GM18502 (cell line): ENCODE data around the gene PPP1R14C.
"Not testable (repeated sequence)": the region's sequence is repeated elsewhere in the genome, so short reads cannot be mapped to it uniquely, and the experiment has no call there.

Experiments
- ATAC-seq: cut with Tn5 transposase; IDR thresholded peaks from one replicate; pipeline ENCODE4 v1.9.1; 2021; ENCODE audit warnings: mild to moderate bottlenecking; ENCODE audit not compliant: unreplicated experiment, poor library complexity

The PPP1R14C gene

GRCh38 chr6:150238336-150238741 lies 95.5 kb downstream of the PPP1R14C start:
- no peak for ATAC-seq

DNA sequence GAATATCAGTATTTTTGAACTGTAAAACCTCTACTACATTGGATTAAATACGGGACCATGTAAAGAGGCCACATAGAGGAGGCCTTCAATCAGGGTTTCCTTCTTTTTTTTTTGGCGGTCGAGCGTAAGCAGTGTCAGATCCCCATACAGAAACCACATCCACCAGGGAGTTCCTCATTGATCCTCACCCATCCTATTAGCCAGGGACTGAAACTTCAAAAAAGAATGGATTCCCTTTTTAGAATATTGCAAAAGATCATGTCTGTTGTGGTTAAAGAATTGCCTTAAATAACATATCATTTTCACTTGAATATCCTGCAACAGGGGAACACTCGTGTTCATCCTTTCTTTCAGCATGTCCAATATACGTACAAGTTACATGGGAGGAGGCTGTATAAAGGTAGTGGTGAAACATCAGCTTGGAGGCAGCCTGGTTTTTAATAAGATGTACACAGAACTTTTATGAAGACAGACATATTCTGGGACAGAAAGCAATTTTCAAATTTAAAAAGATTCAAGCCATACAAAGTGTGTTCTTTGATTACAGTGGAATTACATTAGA lies 96.1 kb downstream of the PPP1R14C start:
- ATAC-seq: no peak

DNA sequence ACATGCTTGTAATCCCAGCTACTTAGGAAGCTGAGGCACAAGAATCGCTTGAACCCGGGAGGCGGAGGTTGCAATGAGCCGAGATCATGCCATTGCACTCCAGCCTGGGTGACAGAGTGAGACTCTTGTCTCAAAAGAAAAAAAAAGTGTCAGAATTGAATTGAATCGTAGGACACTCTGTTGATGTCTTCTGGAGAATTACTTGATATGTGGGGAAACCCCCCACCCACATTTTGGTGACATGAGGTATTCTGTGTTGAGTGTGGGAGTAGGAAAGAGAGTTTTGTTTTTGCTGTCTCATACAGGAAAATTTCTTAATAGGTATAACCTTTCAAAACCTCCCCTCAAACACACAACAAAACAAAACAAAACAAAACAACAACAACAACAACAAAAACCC lies 98.9 kb downstream of the PPP1R14C start:
- ATAC-seq: not testable (repeated sequence)

DNA sequence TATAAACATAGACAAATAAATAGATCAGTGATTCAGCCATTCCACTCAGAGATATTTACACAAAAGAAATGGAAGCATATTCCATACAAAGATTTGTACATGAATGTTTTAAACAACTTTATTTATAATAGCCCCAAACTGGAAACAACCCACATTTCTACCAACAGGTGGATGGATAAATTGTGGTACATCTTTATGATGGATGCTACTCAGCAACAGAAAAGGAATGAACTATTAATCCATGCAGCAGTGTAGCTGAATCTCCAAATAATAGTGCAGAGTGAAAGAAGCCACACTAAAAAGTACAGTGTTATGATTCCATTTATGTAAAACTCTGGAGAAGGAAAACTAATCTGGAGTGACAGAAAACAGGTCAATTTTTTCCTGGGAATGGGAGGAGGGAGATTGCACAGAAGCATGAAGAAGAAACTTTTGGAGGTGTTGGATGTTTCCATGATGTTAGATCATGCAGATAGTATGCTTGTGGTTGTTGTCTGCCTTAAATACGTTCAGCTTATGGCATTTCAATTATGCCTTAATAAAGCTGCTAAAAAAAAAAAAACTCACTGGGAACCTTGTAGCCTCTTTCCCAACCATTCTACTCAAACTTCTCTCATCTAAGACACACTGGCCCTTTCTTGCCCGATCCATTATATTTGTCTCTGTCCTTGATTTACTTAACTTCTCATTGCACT lies 100.9 kb downstream of the PPP1R14C start:
- ATAC-seq: no peak

DNA sequence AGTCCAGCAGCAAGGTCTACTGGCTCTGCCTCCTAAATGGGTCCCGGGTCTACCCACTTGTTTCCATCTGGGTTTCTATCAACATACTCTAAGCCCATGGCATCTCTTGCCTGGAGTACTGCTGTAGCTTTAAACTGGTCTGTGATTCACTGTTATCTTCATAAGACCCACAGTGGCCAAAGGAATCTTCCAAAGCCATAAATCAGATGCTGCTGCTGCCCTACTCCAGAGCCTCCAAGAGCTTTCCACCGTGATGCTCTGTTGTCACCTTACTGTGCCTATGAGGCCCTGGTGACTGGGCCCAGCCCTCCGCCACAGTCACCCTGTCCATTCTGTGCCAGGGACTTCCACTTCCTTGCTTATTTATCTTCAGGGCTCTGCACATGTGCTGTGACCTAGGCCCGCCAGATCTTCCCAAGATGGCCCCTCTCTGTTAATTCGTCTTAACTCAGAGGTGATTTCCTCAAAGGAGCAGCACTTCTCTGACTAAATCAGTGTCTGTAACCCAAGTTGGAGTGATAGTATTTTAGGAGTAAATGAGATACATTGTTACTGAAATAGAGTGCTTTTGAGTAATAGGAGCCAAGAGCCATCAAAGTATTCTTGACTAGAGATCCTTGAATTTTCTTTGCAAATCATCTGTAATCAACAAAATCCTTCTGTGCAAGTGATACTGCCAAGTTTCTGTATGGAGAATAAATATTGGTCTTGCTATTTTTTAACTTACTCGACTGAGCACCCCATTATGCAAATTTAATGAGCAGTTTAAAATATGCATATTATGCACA lies 102.5 kb downstream of the PPP1R14C start:
- ATAC-seq: no peak

- ATAC-seq: no peak
Measured at GRCh38 chr6:150247803-150248202, 105.0 kb downstream of the PPP1R14C start.

DNA sequence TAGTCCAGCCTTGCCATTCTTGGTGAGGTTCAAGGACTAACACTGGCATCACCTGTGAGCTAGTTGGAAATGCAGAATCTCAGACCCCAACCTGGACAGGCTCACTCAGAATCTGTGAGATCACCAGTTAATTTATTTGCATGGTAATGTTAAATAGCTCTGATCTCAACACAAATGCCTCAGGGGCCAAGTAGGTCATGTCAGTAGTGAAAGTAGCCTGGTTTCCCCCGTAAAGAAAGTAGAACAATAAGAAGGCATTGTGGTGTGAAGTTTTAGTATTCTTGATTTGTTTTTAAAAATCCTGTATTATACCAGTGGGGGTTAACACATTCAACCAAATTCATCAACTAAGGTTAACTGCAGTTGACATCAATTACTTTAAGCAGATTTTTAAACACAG lies 105.5 kb downstream of the PPP1R14C start:
- ATAC-seq: no peak

GRCh38 chr6:150249261-150249660 lies 106.4 kb downstream of the PPP1R14C start:
- ATAC-seq: no peak

GRCh38 chr6:150250826-150251225 lies 108.0 kb downstream of the PPP1R14C start:
- ATAC-seq: no peak

- no peak for ATAC-seq
Measured at GRCh38 chr6:150251566-150252186, 108.8 kb downstream of the PPP1R14C start.

DNA sequence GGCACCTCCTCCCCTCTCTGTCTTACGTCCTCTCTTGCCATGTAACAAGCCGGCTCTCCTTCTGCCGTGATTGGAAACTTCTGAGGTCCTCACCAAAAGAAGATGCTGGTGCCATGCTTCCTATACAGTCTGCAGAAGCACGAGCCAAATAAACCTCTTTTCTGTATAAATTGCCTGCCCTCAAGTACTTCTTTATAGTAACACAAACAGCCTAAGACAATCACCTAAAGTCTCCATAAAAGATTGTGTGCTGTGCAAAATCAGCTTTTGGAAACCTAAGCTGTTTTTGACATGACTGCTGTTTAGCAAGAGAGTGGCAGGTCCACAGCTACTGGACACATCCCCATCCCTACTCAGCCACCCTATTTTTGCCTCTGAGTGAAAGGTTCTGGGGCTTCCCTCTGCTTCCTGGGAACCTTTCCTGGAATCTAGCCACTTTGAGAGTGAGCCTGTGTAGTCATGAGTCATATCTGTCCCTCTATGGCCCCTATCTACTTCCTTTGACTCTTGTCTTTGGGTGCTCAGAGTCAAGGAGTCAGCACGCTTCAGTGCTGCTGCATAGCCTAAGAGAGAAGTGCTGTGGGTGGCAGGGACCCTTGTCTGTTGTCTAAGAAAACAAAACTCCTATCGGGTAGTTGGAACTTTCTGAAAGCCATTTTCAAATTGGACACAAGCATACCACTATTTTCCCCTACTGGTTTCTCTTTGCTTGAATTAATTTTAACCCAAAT lies 110.0 kb downstream of the PPP1R14C start:
- ATAC-seq: no peak

DNA sequence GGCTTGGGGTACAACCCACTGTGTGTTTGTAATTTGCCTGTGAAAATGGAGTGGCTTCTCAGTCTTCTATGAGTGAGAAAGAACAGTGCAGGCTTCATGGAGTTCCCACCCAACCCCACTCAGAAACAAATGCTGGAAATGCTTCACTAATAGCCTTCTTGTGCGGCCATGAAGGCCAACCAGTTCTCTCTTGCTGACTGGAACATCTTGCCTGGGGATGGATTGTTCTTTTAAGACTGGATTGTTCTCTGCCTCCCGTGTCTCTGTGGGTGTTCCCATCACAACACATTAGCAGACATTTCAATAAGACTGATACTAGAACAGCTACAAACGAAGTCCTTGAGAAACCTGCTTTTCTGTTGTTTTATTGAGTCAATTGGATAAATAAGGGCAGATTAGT lies 110.6 kb downstream of the PPP1R14C start:
- no peak for ATAC-seq

DNA sequence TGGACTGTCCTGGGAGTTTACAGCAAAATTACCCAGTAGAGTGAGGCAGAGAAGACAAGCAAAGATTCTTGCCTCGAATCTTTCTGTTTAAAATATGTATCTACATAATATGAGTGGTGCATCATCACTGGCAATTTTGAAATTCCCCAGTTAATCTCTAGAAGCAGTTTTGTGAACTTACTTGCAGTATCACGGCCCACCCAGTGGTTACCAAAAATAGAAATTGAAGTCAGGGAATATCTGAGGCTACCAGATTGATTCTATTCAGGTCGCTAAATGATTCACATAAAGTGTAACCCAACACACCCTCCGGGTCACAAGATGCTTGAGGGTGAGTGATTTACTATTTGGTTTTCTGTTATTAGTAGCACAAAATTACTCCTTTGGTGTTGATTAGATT lies 111.9 kb downstream of the PPP1R14C start:
- ATAC-seq: no peak

GRCh38 chr6:150255840-150256239 lies 113.0 kb downstream of the PPP1R14C start:
- ATAC-seq: no peak

DNA sequence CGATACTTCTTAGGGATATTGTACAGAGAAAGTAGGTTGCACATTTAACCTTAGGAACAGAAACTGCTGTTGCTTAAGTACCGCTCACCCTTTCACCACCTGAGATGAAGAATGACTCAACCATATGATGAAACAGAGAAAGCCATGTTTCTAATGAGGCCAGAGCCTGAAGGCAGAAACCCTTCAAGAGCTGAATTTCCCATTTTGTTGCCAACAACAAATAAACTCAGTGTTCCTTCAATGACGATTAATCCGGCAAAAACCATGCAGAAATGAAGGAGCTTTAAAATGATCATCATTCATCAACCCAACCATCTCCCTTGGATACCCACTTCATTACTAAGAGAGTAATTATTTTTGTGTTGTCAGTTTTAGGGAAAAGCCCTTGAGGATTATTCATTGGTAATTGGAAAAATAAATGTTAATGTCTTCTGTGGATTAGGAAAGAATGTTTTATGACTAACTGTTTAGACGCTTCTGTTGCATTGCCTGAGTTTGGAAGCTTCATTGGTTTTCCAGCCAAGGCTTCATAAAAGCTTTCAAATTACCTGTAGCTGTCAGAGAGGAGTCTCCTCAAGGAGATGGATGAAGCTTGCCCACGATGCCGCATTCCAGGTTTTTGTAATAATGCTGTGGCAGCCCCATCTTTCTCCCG lies 113.9 kb downstream of the PPP1R14C start:
- no peak for ATAC-seq

DNA sequence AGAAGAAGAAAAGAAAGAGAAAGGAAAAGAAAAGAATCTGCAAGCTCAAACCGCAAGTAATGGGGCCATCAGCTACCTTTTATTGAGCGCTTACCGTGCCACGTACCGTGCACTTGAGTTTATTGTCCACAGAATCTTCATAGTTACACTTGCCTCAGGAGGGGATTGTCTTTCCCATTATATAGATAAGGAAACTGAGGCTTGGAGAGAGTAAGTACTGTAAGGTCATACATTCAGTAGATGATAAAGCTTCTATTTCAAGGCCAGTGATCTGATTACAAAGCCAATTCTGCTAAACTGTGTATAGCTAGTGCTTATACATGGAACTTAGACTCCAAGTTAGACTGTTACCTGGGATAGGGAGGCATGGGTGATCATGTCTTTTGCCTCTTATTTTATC lies 115.5 kb downstream of the PPP1R14C start:
- no peak for ATAC-seq

DNA sequence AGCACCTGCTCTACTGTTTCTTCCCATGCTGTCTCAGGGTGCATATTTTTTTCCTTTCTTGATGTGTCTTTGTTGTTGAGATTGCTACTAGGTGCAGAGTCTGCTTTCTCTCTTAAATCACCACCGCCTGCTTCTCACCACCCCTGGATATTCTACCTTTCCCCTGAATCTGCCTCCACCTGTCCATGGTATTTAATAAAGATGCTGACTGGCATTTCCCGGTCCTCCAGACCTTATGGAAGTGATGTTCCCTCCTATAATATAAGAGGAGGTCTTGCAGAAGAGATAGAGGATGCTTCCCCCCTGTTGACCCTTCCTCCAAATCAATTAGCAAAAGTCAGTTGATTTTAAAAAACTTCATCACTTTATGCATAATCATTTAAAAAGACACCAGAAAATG lies 118.1 kb downstream of the PPP1R14C start:
- no peak for ATAC-seq

DNA sequence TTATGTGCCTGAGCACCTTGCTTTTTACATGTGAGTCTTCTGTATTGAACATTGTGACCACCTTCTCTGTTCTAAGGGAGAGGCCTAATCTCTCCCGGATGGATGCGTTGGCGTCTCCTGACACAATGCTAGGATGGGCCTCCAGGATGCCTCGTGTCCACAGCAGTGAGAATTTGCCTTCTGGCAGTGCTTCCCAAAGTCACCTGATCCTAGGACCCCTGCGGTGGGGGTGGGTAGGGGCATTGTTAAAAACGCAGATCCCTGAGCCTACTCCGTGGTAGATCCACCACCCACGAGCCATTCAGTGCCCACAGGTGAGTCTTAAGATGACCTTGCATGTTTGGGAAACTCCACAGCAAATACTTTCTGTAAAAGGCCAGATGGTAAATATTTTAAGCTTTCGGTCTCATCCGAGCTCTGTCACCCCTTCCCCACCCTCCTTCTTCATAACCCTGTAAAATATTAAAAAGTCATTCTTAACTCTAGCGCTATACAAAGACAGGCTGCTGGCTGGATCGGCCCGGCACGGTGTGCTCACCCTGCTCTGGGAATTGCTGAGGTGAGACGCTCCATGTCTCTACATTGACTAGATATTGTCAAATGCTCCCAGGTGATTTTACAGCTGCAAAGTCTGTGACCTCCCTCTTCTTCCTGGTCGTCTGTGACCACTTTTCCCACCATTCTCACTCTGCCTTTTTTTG lies 119.3 kb downstream of the PPP1R14C start:
- ATAC-seq: no peak

- no peak for ATAC-seq
Measured at GRCh38 chr6:150263765-150264404, 121.0 kb downstream of the PPP1R14C start.
